ENCODE measurements around the gene HPCAL1. TPM values are rescaled to one million over a fixed set of nuclear protein-coding genes. Genes with fewer than 3 reads are reported as not detected.

HPCAL1 gene
- total RNA-seq, 1 donor: 34.4 TPM

DNA sequence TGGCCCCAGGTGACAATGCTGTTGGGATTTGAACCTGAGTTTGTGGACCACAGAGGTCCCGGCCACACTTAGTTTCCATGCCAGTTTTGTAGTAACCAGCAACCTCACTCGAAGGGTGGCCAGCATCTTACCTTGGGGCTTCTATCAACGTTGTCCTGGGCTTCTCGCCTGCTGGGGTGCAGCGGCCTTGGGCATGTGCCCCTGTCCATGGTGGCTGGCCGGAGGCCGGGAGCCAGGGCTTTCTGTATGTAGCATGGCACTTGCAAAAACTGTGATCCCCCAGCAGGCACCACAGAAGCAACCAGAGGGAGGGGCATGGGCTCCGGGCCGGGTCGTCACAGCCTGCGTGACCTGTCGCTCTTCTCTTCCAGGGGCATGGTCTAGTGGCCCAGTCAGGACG, 93.8 kb downstream of the HPCAL1 start:
- no peak overlapping the region for H3K4me3 ChIP-seq (ENCODE audit: low read depth, low read length)
- no peak for DNase-seq (ENCODE audit: low read depth)
- TF ChIP-seq, protein P1, sequence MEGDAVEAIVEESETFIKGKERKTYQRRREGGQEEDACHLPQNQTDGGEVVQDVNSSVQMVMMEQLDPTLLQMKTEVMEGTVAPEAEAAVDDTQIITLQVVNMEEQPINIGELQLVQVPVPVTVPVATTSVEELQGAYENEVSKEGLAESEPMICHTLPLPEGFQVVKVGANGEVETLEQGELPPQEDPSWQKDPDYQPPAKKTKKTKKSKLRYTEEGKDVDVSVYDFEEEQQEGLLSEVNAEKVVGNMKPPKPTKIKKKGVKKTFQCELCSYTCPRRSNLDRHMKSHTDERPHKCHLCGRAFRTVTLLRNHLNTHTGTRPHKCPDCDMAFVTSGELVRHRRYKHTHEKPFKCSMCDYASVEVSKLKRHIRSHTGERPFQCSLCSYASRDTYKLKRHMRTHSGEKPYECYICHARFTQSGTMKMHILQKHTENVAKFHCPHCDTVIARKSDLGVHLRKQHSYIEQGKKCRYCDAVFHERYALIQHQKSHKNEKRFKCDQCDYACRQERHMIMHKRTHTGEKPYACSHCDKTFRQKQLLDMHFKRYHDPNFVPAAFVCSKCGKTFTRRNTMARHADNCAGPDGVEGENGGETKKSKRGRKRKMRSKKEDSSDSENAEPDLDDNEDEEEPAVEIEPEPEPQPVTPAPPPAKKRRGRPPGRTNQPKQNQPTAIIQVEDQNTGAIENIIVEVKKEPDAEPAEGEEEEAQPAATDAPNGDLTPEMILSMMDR (IDR thresholded peaks at IDR 0.05; ENCODE audit: insufficient read depth, low read length): no peak

DNA sequence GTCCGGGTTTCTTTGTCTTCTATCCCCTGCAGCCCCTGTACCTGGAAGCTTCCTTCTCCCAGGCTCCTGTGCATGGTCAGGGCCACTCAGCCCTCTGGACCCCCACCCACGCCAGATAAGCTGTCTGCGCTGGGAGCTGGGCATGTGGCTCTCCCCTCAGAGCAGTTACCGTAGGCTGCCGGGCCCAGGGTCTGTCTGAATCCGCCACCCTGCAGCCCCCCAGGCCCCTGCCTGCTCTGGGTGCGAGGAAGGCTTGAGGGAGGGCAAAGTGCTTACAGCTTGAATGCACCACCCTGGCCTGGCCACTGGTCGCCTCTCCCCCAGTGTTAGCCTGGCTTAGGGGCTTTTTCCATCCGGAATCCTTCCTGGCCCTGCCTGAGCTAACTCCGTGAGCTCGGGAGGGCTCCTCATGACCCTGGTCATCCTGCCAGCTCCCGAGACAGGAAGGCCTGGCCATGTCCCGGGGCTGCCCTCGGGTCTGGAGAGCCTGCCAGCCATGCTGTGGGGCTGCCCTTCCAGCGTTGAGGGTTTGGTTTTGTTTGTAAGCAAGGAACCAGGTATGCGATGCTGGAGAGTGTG, 94.7 kb downstream of the HPCAL1 start:
- no peak for DNase-seq (ENCODE audit: low read depth)
- TF ChIP-seq, protein P1 (IDR thresholded peaks at IDR 0.05; ENCODE audit: insufficient read depth, low read length): no peak
- no peak overlapping the region for H3K4me3 ChIP-seq (ENCODE audit: low read depth, low read length)

DNA sequence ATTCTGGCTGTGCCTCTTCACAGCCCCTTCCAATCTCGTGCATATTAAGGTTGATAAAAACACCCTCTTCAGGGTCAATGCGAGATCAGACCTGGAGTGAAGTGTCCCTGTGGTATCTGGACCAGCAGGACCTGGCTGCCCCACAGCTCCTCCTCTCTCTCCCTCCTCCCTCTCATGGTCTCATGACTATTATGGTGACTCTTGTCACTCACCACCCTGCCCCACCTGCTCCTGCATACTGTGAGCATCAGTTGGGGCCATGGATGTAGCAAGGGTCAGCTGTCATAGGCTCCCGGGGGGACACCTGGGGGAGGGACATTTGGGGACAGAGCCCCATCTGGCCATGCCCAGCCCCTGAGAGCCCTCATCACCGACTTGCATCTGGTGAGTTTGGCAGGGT, 95.2 kb downstream of the HPCAL1 start:
- TF ChIP-seq, protein P1 (IDR thresholded peaks at IDR 0.05; ENCODE audit: insufficient read depth, low read length): no peak
- no peak overlapping the region for H3K4me3 ChIP-seq (ENCODE audit: low read depth, low read length)
- no peak for DNase-seq (ENCODE audit: low read depth)

DNA sequence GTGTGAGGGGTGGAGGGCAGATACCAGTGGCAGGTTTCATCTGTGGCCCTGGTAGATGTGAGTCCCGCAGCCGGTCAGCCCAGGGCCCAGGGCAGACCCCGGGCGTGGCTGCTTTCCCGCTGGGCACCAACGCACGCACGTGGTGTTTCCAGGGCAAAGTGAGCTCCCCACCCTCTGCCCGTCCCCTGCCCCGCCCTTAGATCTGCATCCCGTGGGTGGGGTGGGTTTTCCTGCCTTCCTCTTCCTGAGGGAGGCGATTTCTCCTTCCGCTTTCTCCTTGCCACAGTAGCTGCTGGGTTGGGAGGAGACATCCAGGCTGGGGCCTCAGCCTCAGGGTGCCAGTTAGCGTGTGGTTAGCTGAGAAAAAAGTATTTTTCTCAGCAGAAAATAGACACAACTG, 95.8 kb downstream of the HPCAL1 start:
- no peak for DNase-seq (ENCODE audit: low read depth)
- H3K4me3 ChIP-seq (ENCODE audit: low read depth, low read length): no peak overlapping the region
- TF ChIP-seq, protein P1 (IDR thresholded peaks at IDR 0.05; ENCODE audit: insufficient read depth, low read length): no peak

DNA sequence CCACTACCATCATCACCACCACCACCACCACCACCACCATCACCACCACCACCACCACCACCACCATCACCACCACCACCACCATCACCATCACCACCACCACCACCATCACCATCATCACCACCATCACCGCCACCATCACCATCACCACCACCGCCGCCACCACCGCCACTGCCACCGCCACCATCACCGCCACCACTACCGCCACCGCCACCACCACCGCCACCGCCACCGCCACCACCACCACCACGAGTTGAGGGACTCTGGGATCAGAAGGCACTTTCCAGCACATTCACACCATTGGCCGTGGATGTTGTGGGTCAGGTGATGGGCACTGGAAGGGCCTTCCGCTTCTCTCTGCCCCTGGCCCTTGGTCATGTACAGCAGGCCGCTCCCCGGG, 96.7 kb downstream of the HPCAL1 start:
- TF ChIP-seq, protein P1 (IDR thresholded peaks at IDR 0.05; ENCODE audit: insufficient read depth, low read length): no peak
- H3K4me3 ChIP-seq (ENCODE audit: low read depth, low read length): no peak overlapping the region
- DNase-seq (ENCODE audit: low read depth): no peak

DNA sequence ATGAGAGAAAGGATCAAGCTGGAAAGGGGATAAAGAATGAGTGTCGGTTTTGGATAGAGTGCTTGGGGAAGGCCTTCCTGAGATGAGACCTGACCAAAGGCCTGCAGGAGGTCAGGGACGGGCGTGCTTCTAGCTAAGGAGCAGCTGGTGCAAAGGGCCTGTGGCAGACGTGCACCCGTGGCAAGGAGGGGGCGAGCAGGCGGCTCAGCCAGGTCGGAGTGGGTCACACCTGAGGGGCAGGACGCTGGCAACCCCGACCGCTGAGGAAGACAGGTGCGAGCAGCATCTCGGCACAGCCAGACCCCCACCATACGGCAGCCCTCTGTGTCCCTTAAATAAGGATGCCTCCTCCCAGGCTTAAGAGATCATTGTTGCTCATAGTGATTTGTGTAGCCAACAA, 97.3 kb downstream of the HPCAL1 start:
- no peak overlapping the region for H3K4me3 ChIP-seq (ENCODE audit: low read depth, low read length)
- TF ChIP-seq, protein P1 (IDR thresholded peaks at IDR 0.05; ENCODE audit: insufficient read depth, low read length): no peak
- no peak for DNase-seq (ENCODE audit: low read depth)

DNA sequence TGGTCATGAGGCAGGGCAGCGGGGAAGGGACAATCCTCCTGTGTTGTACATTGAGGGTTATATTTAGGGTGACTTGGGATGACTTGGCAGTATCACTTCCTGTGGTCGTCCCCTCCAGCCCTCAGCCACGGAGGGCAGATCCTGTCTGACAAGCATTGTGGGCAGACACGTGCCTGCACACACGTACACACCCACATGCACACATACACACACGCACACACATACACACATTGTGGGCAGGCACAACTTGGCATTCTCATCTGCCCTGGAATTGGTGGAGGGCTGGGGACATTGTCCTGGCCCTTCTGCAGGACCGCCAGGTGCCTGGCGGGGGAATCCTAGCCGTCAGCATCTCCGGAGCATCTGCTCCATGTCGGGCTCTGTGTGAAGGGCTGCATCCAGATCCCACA, 97.9 kb downstream of the HPCAL1 start:
- TF ChIP-seq, protein P1 (IDR thresholded peaks at IDR 0.05; ENCODE audit: insufficient read depth, low read length): no peak
- no peak for DNase-seq (ENCODE audit: low read depth)
- H3K4me3 ChIP-seq (ENCODE audit: low read depth, low read length): no peak overlapping the region

All from fibroblast of the aortic adventitia (primary cell).